IPS-15b (cell line): ENCODE results near the gene DPM3.
"Not testable (repeated sequence)": the region's sequence is repeated elsewhere in the genome, so short reads cannot be mapped to it uniquely, and the experiment has no call there.

Experiments used
- H3K27me3 ChIP-seq: one replicate; pipeline ENCODE4 v1.6.1; 2013; ENCODE audit warnings: low read length; ENCODE audit not compliant: control insufficient read depth, insufficient read depth
- H3K36me3 ChIP-seq: one replicate; pipeline ENCODE4 v1.6.1; 2013; ENCODE audit warnings: low read length; ENCODE audit not compliant: control insufficient read depth, insufficient read depth
- H3K4me1 ChIP-seq: one replicate; pipeline ENCODE4 v1.6.1; 2013; ENCODE audit warnings: mild to moderate bottlenecking, low read length; ENCODE audit not compliant: control insufficient read depth, insufficient read depth
- H3K4me3 ChIP-seq: one replicate; pipeline ENCODE4 v1.5.1; 2013; ENCODE audit warnings: low read depth, low read length
- H3K9ac ChIP-seq: one replicate; pipeline ENCODE4 v1.6.1; 2013; ENCODE audit warnings: low read depth, mild to moderate bottlenecking, low read length
- H3K9me3 ChIP-seq: one replicate; pipeline ENCODE4 v1.6.1; 2013; ENCODE audit warnings: mild to moderate bottlenecking, low read length; ENCODE audit not compliant: control insufficient read depth, insufficient read depth

DPM3 gene

GRCh38 chr1:155139895-155140629 lies at the start of gene DPM3:
DPM3 (minus strand) TSS chr1:155140531; CDS start chr1:155140240, 291 bp downstream.
- Histone ChIP-seq H3K4me3 (peak within 1 kb of the TSS; percentile 89), H3K9ac (peak within 1 kb of the TSS; percentile 63), H3K36me3 (no peaks in the 10 kb centered on the region), H3K27me3 (peaks cover 6% of the 10 kb centered on the region), H3K9me3 (no peaks in the 10 kb centered on the region), H3K4me1 (peaks cover 3% of the 10 kb centered on the region)

- not testable (repeated sequence) for H3K36me3 ChIP-seq, H3K27me3 ChIP-seq, H3K9me3 ChIP-seq, H3K4me3 ChIP-seq, H3K9ac ChIP-seq
- peaks cover 14% of the 10 kb centered on the region for H3K4me1 ChIP-seq
Observed at GRCh38 chr1:155189926-155190325, 49.6 kb upstream of the DPM3 start.

GRCh38 chr1:155188268-155188667 lies 47.9 kb upstream of the DPM3 start:
- peaks cover 14% of the 10 kb centered on the region for H3K4me1 ChIP-seq
- no peak overlapping the region for H3K4me3 ChIP-seq
- peaks cover 10% of the 10 kb centered on the region for H3K36me3 ChIP-seq
- no peaks in the 10 kb centered on the region for H3K9me3 ChIP-seq
- no peaks in the 10 kb centered on the region for H3K27me3 ChIP-seq
- H3K9ac ChIP-seq = no peak overlapping the region

GRCh38 chr1:155187456-155187891 lies 47.1 kb upstream of the DPM3 start:
- Histone ChIP-seq H3K36me3 (peaks cover 10% of the 10 kb centered on the region), H3K9ac (no peak overlapping the region), H3K4me3 (no peak overlapping the region), H3K4me1 (peaks cover 12% of the 10 kb centered on the region), H3K27me3 (no peaks in the 10 kb centered on the region), H3K9me3 (no peaks in the 10 kb centered on the region)

- no peaks in the 10 kb centered on the region for H3K9me3 ChIP-seq
- H3K9ac ChIP-seq = no peak overlapping the region
- H3K4me1 ChIP-seq = peaks cover 10% of the 10 kb centered on the region
- peaks cover 10% of the 10 kb centered on the region for H3K36me3 ChIP-seq
- no peak overlapping the region for H3K4me3 ChIP-seq
- H3K27me3 ChIP-seq = no peaks in the 10 kb centered on the region
Observed at GRCh38 chr1:155186794-155187455, 46.6 kb upstream of the DPM3 start.

- H3K4me1 ChIP-seq = peaks cover 10% of the 10 kb centered on the region
- no peaks in the 10 kb centered on the region for H3K9me3 ChIP-seq
- peaks cover 10% of the 10 kb centered on the region for H3K36me3 ChIP-seq
- no peaks in the 10 kb centered on the region for H3K27me3 ChIP-seq
- H3K4me3 ChIP-seq = no peak overlapping the region
- no peak overlapping the region for H3K9ac ChIP-seq
Observed at GRCh38 chr1:155186067-155186793, 45.9 kb upstream of the DPM3 start.

- Histone ChIP-seq H3K9me3 (no peaks in the 10 kb centered on the region), H3K9ac (no peak overlapping the region), H3K4me3 (no peak overlapping the region), H3K27me3 (no peaks in the 10 kb centered on the region), H3K36me3 (peaks cover 10% of the 10 kb centered on the region), H3K4me1 (peaks cover 10% of the 10 kb centered on the region)
Observed at GRCh38 chr1:155185783-155186066, 45.4 kb upstream of the DPM3 start.

GRCh38 chr1:155184835-155185782 lies 44.8 kb upstream of the DPM3 start:
- Histone ChIP-seq H3K9me3 (no peaks in the 10 kb centered on the region), H3K4me3 (no peak overlapping the region), H3K27me3 (no peaks in the 10 kb centered on the region), H3K36me3 (peaks cover 10% of the 10 kb centered on the region), H3K4me1 (peaks cover 10% of the 10 kb centered on the region), H3K9ac (no peak overlapping the region)

GRCh38 chr1:155184351-155184811 lies 44.0 kb upstream of the DPM3 start:
- H3K9ac ChIP-seq = no peak overlapping the region
- H3K4me3 ChIP-seq = no peak overlapping the region
- H3K27me3 ChIP-seq = no peaks in the 10 kb centered on the region
- H3K9me3 ChIP-seq = no peaks in the 10 kb centered on the region
- peaks cover 17% of the 10 kb centered on the region for H3K36me3 ChIP-seq
- H3K4me1 ChIP-seq = peaks cover 10% of the 10 kb centered on the region

GRCh38 chr1:155183775-155184221 lies 43.5 kb upstream of the DPM3 start:
- H3K4me3 ChIP-seq = no peak overlapping the region

GRCh38 chr1:155182052-155182550 lies 41.8 kb upstream of the DPM3 start:
- no peaks in the 10 kb centered on the region for H3K9me3 ChIP-seq
- no peaks in the 10 kb centered on the region for H3K27me3 ChIP-seq
- H3K4me1 ChIP-seq = peaks cover 10% of the 10 kb centered on the region
- H3K9ac ChIP-seq = no peak overlapping the region
- no peak overlapping the region for H3K4me3 ChIP-seq
- H3K36me3 ChIP-seq = peaks cover 37% of the 10 kb centered on the region

More at GRCh38 chr1:155183775-155184221, 43.5 kb upstream of the DPM3 start:
- Histone ChIP-seq H3K9me3 (no peaks in the 10 kb centered on the region), H3K36me3 (peaks cover 23% of the 10 kb centered on the region), H3K27me3 (no peaks in the 10 kb centered on the region), H3K9ac (no peak overlapping the region), H3K4me1 (peaks cover 10% of the 10 kb centered on the region)
